OCI-LY3 (cell line): Measurements from ENCODE around the gene ROBO1.

Source experiments
- CTCF ChIP-seq: fragments of 200-600, 300-600 bp; sonication (generic); IDR thresholded peaks from 2 replicates; pipeline ENCODE4 v1.5.1; 2014; ENCODE audit warnings: antibody characterized with exemption, low read length, low read depth
- EZH2phosphoT487 ChIP-seq: fragments of 200-600 bp; shearing (Covaris generic); IDR thresholded peaks from 2 replicates; pipeline ENCODE4 v1.6.1; 2018; ENCODE audit warnings: antibody characterized with exemption, mixed run types, low read depth

- TF ChIP-seq CTCF (no peak), EZH2phosphoT487 (no peak)
Measured at GRCh38 chr3:79632842-79633241, 135.0 kb downstream of the ROBO1 start.
